Uterus (tissue), 2 donors: ENCODE data around the gene CRYBA2.

Experiments used
- CTCF ChIP-seq, 4 experiments: fragments of 200-600 bp in 2 of 4; fragments of 450-650 bp in 2 of 4; sonication (generic) in 2 of 4; IDR thresholded peaks; one replicate each; pipeline ENCODE4 v1.5.1; 2016 to 2019; ENCODE audit warnings: antibody characterized with exemption in 4 of 4, mild to moderate bottlenecking in 2 of 4, moderate library complexity in 1 of 4
- POLR2A ChIP-seq, 2 donors: fragments of 450-650 bp; IDR thresholded peaks; one replicate each; pipeline ENCODE4 v1.6.1; 2016; ENCODE audit warnings: antibody characterized with exemption in 2 of 2, mild to moderate bottlenecking in 1 of 2, moderate library complexity in 1 of 2

GRCh38 chr2:219034823-219035222 is 41.6 kb upstream of the CRYBA2 start:
- no peak for TF ChIP-seq CTCF (IDR thresholded peaks at IDR 0.05)
- TF ChIP-seq POLR2A (IDR thresholded peaks at IDR 0.05): no peak
